ENCODE results near the gene CIRBP.

CIRBP gene

GRCh38 chr19:1267477-1268225, 1.5 kb upstream of the CIRBP start:
- DNase-seq (ENCODE audit: low read depth in 2 of 2), result no peak

DNA sequence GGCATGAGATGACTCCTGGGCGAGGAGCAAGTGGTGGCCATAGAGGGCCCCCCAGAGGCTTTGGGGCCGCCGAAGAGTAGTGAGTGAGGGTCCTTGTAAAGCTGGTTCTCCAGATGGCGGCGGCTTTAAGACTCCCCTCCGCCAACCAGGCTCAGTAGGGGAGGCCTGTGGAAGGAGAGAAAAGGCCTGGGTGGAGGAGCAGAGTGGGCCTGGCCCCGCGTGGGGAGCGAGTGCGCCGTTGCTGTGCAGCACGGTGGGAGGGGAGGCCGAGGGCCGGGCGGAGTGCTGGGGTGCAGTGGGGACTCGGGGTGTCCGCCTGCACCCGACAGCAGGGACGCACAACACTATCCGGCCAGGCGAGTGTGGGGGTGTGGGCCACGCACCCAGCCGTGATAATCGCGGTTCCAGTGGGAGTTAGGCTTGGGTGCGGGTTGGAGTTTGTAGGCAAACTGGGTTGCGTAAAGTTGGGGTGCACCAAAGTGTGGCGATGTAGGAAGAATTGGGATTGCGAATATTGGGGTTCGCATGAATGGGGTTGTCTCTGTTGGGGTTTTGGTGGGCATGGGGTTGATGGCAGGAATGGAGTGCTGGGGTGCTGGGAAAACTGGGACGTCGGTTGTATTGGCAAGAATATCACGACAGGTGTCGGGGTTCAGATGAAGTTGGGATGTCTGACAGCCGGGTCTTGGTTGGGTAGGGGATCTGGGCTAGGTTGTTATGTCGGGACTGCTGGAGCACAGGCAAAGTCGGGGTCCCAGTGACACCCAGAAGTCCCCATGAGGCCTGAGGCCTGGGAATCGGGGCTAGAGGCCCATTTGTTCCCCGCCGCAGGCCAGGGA, 687 bp upstream of the CIRBP start:
- no peak for DNase-seq (ENCODE audit: low read depth in 2 of 2)

DNA sequence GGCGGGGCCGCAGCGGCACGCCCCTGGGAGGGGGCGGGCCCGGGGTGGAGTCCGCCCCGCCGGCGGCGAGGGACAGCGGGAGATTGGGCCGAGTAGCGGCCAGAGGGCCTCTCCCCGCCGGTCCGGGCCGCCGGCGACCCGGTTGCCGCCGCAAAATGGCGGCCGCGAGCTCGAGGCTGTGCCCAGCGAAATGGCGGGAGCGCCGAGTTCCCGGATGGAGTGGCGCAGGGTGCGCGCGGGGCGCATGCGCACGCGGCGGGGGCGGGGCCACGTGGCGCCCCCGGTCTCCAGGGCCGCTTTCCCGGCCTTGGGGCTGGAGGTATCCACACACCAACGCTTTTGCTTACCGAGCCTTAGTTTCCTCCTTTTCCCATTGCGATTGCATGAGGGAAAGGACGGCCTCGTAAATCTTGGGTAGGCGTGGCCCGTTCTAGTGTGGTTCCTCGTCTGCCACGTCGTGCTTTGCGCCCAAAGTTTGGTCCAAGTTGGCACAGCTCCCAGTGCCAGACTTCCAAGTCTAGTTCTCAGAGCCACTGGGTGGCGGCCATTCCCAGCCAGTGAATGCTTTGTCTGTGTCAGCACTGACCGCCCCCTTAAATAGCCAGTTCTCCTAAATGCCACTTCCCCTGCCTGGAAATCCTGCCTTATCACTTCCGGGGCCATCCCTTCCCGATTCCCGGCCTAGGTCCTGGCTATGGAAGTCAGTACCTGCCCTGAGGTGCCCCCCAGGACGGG, 513 bp downstream of the CIRBP start:
- DNase-seq (ENCODE audit: low read depth in 2 of 2), result peak in 1 of 2 donors; percentile 71

DNA sequence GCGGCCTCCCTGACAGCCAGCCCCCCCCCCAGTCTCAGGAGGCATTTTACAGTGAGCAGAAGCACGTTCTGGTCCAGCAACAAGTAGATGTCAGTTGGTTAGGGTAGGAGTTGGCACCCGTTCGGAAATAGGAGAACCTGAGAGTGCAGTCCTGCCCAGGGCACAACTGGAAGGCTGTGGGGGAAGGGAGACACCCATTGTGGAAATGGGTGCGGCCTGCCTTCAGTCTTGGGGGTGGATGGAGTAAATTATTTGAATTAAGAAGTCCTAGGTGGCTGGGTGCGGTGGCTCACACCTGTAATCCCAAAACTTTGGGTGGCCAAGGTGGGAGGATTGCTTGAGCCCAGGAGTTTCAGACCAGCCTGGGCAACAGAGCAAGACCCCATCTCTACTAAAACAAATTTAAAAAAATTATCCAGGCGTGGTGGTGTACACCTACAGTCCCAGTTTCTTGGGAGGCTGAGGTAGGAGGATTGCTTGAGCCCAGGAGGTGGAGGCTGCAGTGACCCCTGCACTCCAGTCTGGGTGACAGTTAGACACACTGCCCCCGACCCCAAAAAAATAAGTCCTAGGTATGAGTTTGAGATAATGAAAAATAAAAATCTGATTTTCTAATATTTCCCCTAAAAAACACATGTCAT, 1.2 kb downstream of the CIRBP start:
- DNase-seq (ENCODE audit: low read depth in 2 of 2), result no peak

GRCh38 chr19:1270854-1271527, 1.9 kb downstream of the CIRBP start:
- DNase-seq (ENCODE audit: low read depth in 2 of 2), result no peak

DNA sequence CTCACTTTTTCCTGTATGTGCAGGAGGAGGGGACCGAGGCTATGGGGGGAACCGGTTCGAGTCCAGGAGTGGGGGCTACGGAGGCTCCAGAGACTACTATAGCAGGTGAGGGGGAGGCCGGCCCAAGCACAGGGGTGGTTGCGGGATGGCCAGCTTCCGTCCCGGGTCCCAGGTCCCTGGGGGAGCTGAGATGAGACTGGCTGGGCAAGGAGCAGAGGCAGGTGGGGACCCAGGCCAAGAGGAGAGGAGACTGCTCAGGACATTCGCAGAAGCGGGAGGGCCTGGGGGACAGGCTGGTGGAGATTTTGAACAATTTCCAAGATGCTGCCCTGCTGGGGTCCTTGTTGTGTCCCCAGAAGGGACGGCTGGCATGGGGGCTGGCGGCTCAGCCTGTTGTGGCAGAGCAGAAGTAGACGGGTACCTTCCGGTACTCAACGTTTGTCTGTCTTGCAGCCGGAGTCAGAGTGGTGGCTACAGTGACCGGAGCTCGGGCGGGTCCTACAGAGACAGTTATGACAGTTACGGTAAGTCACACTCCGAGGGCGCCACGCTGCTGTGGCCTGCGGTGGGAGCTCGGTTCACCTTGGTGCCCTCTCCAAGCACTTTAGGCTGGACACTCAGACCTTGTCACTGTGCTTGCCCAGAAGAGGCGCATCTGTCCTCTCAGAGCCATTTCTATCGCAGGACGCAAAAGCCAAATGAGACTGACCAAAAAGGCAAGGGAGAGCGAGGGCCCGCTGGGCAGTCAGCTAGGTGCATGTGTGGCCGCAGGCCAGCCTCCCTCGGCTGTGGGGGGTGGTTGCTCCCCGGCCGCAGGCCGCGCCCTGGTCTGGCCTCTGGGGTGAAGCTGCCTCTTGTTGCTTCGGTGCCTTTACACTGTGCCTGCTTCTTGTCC, 2.6 kb downstream of the CIRBP start:
- DNase-seq (ENCODE audit: low read depth in 2 of 2), result no peak

DNA sequence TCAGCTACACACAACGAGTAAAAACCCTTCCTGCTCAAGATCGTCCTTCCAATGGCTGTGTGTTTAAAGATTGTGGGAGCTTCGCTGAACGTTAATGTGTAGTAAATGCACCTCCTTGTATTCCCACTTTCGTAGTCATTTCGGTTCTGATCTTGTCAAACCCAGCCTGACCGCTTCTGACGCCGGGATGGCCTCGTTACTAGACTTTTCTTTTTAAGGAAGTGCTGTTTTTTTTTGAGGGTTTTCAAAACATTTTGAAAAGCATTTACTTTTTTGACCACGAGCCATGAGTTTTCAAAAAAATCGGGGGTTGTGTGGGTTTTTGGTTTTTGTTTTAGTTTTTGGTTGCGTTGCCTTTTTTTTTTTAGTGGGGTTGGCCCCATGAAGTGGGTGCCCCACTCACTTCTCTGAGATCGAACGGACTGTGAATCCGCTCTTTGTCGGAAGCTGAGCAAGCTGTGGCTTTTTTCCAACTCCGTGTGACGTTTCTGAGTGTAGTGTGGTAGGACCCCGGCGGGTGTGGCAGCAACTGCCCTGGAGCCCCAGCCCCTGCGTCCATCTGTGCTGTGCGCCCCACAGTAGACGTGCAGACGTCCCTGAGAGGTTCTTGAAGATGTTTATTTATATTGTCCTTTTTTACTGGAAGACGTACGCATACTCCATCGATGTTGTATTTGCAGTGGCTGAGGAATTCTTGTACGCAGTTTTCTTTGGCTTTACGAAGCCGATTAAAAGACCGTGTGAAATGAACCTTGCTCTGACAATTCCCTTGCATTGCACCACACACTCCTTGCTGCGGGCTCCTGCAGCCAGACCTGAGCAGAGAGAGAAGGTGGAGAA, 3.5 kb downstream of the CIRBP start:
- no peak for DNase-seq (ENCODE audit: low read depth in 2 of 2)

DNA sequence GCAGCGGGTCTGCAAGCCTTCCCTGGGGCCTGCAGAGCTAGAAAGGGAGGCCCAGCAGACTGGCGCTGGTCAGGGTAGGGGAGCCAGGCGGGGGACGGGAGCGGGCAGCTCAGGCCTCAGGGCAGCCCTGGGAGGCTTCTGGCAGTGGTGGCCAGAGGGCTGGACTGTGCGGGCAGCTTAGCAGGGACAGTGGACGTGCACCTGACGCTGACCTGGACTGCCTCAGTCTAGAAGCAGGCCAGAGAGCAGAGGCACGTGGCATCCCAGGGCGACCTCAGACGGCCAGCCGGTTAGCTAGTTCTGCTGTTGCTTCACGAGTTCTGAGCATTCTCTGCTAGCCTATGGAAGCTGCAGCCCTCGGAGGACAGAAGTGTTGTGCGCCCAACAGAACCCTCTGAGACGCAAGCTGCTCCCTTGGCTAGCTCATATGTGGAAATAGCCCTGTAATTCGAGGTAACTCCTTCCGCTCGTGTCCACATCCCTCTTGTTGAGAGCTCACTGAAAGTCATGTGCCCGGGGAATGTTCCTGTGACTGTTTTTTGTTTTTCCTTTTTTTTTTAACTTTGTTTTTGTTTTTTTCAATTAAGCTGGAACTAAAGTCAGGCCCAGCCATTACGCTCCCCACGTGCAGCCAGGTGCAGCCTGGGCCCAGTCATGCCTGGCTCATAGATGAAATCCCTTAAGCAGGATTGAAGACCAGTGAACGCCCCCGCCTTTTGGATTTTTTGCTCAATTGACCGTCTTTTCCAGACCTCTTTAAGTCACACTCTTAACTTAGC, 4.3 kb downstream of the CIRBP start:
- no peak for DNase-seq (ENCODE audit: low read depth in 2 of 2)

DNA sequence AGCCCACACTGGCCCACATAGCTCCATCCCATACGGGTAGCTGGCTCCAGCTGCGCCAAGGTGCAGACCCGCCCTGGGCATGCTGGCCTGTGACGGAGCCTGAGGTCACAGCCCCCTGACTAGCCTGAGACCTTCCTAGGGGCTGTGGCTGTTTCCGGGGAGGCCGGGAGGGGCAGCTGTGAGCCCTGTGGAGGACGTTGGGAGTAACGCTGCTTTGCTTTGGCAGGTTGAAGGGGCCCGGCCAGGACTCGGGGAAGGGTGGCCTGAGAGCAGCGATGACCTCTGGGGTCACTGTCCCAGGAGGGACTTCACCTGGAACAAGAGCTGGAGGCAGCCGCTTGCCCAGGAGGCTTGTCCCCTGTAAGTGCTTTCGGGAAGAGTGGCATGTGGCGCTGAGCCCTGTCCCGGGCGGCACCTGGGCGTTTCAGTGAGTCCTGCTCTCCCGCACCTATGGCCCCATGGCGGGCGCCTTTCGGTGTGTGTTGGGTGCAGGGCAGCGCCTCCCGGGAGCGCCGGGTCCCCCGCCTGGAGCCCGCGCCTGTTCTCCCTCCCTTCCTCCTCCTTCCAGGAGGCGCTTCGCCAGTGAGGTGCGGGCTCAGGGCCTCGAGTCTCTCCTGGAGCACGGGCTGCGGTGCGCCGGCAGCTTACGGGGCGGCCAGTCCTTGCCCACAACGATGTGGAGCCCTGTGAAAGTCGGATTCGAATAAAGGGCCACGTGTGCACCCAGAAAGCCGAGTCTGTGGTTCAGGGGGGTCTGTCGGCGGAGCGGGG, 5.1 kb downstream of the CIRBP start:
- DNase-seq (ENCODE audit: low read depth in 2 of 2), result no peak

DNA sequence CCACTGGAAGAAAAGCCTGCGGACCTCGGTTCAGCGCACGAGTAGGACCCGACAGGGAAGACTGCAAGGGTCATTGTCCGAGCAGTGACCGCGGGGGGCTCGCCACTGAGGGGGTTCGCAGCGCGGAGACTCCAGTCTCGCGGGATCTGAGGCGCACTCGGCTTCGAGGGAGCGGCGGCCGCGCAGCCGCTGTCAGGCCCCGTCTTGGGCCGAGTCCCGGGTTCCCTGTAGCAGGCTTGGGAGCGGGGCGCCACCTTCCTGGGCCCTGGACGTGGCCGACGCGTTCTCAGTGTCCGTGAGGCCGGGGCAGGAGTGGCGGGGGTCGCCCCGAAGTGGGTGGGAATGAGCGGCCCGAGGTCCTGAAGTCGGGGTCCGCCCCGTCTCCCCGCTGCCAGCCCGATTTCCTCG, 5.7 kb downstream of the CIRBP start:
- DNase-seq (ENCODE audit: low read depth in 2 of 2), result no peak

DNA sequence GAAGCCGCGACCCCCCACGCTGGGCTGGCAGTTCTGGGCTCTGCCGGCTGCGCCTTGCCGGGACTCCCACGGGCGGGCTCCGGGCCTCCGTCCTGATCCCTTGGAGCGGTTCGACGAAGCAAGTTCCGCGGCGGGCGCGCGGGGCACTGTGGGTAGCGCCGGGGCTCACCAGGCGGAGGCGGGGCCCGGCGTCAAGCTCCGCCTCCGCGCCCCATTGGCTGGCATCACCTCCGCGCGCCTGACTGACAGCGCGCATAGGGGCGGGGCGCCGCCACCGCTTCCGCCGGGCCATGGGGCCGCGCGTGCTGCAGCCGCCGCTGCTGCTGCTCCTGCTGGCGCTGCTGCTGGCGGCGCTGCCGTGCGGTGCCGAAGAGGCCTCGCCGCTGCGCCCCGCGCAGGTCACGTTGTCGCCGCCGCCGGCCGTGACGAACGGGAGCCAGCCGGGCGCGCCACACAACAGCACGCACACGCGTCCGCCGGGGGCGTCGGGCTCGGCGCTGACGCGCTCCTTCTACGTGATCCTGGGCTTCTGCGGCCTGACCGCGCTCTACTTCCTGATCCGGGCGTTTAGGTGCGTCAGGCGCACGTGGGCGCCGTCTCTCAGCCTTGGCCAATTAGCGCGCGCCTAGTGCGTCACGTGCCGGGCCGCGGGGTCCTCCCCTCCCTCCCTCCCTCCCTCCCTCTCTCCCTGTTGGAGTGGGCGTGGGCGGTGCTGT, 6.3 kb downstream of the CIRBP start, which contains the start of gene FAM174C:
Gene FAM174C (plus strand): TSS at position 271 of the 716 bp plus-strand sequence. CDS start 20 bp downstream, at position 291.
- DNase-seq (ENCODE audit: low read depth in 2 of 2), result peak; percentile 87 to 91

DNA sequence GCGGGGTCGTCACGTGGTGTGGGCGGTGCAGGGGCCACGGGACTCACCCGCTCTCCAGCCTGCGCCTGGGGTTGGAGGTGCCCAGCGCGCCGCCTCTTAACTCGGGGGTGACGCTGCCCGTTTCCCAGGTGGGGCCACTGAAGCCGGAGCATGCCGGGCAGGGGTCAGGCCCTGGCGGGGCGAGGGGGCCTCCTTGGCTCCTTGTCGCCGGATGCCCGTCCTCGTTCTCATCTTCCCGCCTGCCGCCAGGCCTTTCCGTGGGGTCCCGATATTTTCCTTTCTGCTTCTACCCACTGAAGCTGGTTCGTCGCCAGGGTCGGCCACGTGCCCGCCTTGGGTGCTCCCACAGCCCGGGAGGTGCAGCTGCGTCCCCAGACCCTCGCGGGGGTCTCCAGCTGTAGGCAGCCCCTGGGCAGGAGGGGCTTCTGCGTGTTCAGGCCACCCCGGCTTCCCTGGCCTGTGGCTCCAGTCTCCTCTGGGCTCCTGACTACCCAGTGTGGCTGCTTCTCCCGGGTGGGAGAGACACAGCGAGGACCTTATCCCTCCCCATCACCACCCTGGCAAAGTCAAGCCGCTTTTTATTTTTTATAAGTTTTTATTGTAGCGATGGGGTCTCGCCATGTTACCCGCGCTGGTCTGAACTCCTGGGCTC, 7.0 kb downstream of the CIRBP start:
- no peak for DNase-seq (ENCODE audit: low read depth in 2 of 2)

- DNase-seq (ENCODE audit: low read depth in 2 of 2), result no peak
These were observed 7.5 kb downstream of the CIRBP start for GRCh38 chr19:1276628-1277022.

- DNase-seq (ENCODE audit: low read depth in 2 of 2), result no peak
These were observed 7.9 kb downstream of the CIRBP start for GRCh38 chr19:1277061-1277460.

DNA sequence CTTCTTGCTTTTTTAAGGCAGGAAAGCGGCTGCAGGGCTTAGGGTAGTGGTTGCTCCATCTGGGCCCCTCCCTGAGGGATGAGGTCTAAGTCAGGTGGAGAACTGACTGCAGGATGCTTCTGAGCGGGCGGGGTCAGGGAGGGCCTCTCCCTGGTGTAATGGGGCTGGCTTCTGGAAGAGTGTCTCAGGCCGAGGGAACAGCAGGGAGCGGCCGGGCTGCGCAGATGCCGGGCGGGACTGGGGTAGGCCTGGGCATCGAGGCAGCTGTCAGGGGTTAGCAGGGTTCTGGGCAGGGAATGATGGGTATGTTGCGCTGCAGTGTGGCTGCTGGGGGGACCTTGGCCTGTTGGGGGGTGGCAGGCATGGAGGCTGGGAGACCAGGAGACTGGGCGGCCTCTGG, 8.9 kb downstream of the CIRBP start:
- no peak for DNase-seq (ENCODE audit: low read depth in 2 of 2)

Data from stimulated activated CD8-positive, alpha-beta memory T cell treated with anti-CD3 and anti-CD28 coated beads, Interleukin-7, amount 100 ng/mL, for 1 hour (primary cell).